K562 (cell line): ENCODE measurements around the gene KAT7. TPM values are rescaled to one million over a fixed set of nuclear protein-coding genes. Genes with fewer than 3 reads are reported as not detected.

ENCODE experiments used
- ATAC-seq: fragments of 200-7000 bp; cut with Tn5 transposase; 3 replicates; pipeline ENCODE4 v1.9.1; 2020; ENCODE audit warnings: moderate library complexity
- BruUV-seq: library from RNA; stranded (reverse); fragments of 400-500 nt; replicated peaks from 2 replicates; lab custom pipeline; 2021; lab: Mats Ljungman, UMichigan
- CTCF ChIA-PET: fragments of 300-600 bp; formaldehyde crosslinking; extraction: SDS; loops from one replicate; lab custom pipeline; 2021; ENCODE audit warnings: low intra/inter-chr PET ratio; lab: Yijun Ruan, JAX
- POLR2A ChIA-PET: fragments of 300-600, 350-650 bp; sonication (Branson Sonifier 250); formaldehyde crosslinking; extraction: SDS; loops from one replicate; lab custom pipeline; 2021; ENCODE audit warnings: antibody characterized with exemption, inconsistent platforms; lab: Yijun Ruan, JAX
- DNase-seq, 4 experiments: peaks; one replicate each; pipeline versions ENCODE4 v3.0.0 to v3.0.0-alpha.2; 2011 to 2018; ENCODE audit warnings: low spot score in 3 of 4, mixed read lengths in 3 of 4; ENCODE audit errors: extremely low read depth in 1 of 4
- FAIRE-seq: peaks from 2 replicates; lab custom pipeline; 2011; peaks lifted over from hg19 to GRCh38; lab: Jason Lieb, UNC
- H2AFZ ChIP-seq: 2 replicates; pipeline ENCODE4 v1.6.0; 2011; ENCODE audit warnings: low read depth, low read length, control low read depth, inconsistent platforms
- H3K27ac ChIP-seq: fragments of 200-600 bp; 3 replicates; pipeline ENCODE4 v1.8.0; 2011; ENCODE audit warnings: low read depth, mild to moderate bottlenecking, control low read depth, inconsistent platforms, low read length, moderate library complexity, mixed read lengths; ENCODE audit errors: extremely low read depth
- H3K27me3 ChIP-seq, 2 experiments: fragments of 300-600 bp in 1 of 2; 2 replicates in 1 of 2; 3 replicates in 1 of 2; pipeline versions ENCODE4 v1.6.0 to v1.8.0; 2011; ENCODE audit warnings: inconsistent platforms in 2 of 2, low read length in 2 of 2, mild to moderate bottlenecking in 1 of 2, mixed read lengths in 1 of 2, moderate library complexity in 1 of 2; ENCODE audit not compliant: control insufficient read depth in 2 of 2, insufficient read depth in 2 of 2
- H3K36me3 ChIP-seq: fragments of 300-600 bp; 3 replicates; pipeline ENCODE4 v1.8.0; 2011; ENCODE audit warnings: mild to moderate bottlenecking, low read length, inconsistent platforms; ENCODE audit not compliant: control insufficient read depth, insufficient read depth
- H3K4me1 ChIP-seq, 2 experiments: fragments of 200-600 bp in 1 of 2; replicated peaks in 1 of 2; 2 replicates in 1 of 2; 3 replicates in 1 of 2; pipeline versions ENCODE4 v1.5.1 to v1.8.0; 2011; ENCODE audit warnings: inconsistent platforms in 2 of 2, low read length in 2 of 2, mild to moderate bottlenecking in 1 of 2, mixed read lengths in 1 of 2, moderate library complexity in 1 of 2; ENCODE audit not compliant: control insufficient read depth in 2 of 2, insufficient read depth in 2 of 2
- H3K4me2 ChIP-seq: 2 replicates; pipeline ENCODE4 v1.6.1; 2011; ENCODE audit warnings: low read length, control low read depth, inconsistent platforms, mixed read lengths; ENCODE audit not compliant: insufficient read depth
- H3K4me3 ChIP-seq: fragments of 200-600 bp; sonication (generic), shearing (Covaris generic); 2 replicates; pipeline ENCODE4 v1.5.1; 2016; ENCODE audit warnings: control low read depth, inconsistent platforms
- H3K79me2 ChIP-seq: fragments of 200-600 bp; 3 replicates; pipeline ENCODE4 v1.8.0; 2011; ENCODE audit warnings: low read length, inconsistent platforms; ENCODE audit not compliant: control insufficient read depth, insufficient read depth
- H3K9ac ChIP-seq, 2 experiments: 2 replicates each; pipeline versions ENCODE4 v1.6.0 to v1.6.1; 2011; ENCODE audit warnings: low read depth in 2 of 2, low read length in 2 of 2, control low read depth in 1 of 2, inconsistent platforms in 1 of 2, mild to moderate bottlenecking in 1 of 2, mixed read lengths in 1 of 2; ENCODE audit not compliant: insufficient read depth in 1 of 2
- H3K9me1 ChIP-seq: one replicate; pipeline ENCODE4 v1.6.0; 2011; ENCODE audit warnings: inconsistent platforms, mild to moderate bottlenecking, low read length, moderate library complexity; ENCODE audit not compliant: control insufficient read depth, insufficient read depth
- H3K9me3 ChIP-seq: replicated peaks from 2 replicates; pipeline ENCODE4 v1.5.1; 2011; ENCODE audit warnings: low read depth, low read length, inconsistent platforms; ENCODE audit not compliant: control insufficient read depth, insufficient read depth
- H4K20me1 ChIP-seq: replicated peaks from 2 replicates; pipeline ENCODE4 v1.6.1; 2011; ENCODE audit warnings: low read length, inconsistent platforms, mixed read lengths; ENCODE audit not compliant: control insufficient read depth, insufficient read depth
- COPS2 ChIP-seq: fragments of 450-650 bp; conservative IDR thresholded peaks from 2 replicates; pipeline ENCODE4 v1.6.1; 2016; ENCODE audit warnings: mild to moderate bottlenecking, moderate library complexity
- HMGN3 ChIP-seq: IDR thresholded peaks from 2 replicates; pipeline ENCODE4 v1.6.1; 2011; ENCODE audit warnings: borderline replicate concordance, low read depth, mild to moderate bottlenecking, mixed read lengths, low read length; ENCODE audit not compliant: insufficient read length; ENCODE audit errors: extremely low read depth
- MTA2 ChIP-seq: fragments of 450-650 bp; IDR thresholded peaks from 2 replicates; pipeline ENCODE4 v1.6.1; 2016; ENCODE audit warnings: low read depth
- MXD1 ChIP-seq: fragments of 250-450 bp; sonication (Bioruptor Pico); IDR thresholded peaks from 2 replicates; pipeline ENCODE4 v1.8.0; 2021; ENCODE audit warnings: borderline replicate concordance, mild to moderate bottlenecking, moderate library complexity; ENCODE audit not compliant: poor library complexity, severe bottlenecking
- SMAD4 ChIP-seq: fragments of 250-450 bp; sonication (Bioruptor Pico); conservative IDR thresholded peaks from 2 replicates; pipeline ENCODE4 v1.8.0; 2021; ENCODE audit warnings: inconsistent platforms, mild to moderate bottlenecking, moderate library complexity
- SMARCE1 ChIP-seq: fragments of 450-650 bp; IDR thresholded peaks from 2 replicates; pipeline ENCODE4 v1.7.1; 2016; ENCODE audit warnings: mild to moderate bottlenecking
- ZBED1 ChIP-seq: IDR thresholded peaks from 2 replicates; pipeline ENCODE4 v1.6.1; 2014
- ZNF445 ChIP-seq: fragments of 250-450 bp; sonication (Bioruptor Pico); IDR thresholded peaks from 2 replicates; pipeline ENCODE4 v1.4.0; 2020; ENCODE audit warnings: low read depth, mild to moderate bottlenecking, moderate library complexity
- WGBS: fragments of 100-300 bp; shearing (Covaris generic); methylation state at CpG from one replicate; pipeline ENCODE4 v1.1.6; 2016; ENCODE audit warnings: low coverage, mixed read lengths; ENCODE audit not compliant: insufficient coverage; ENCODE audit errors: missing lambda C conversion rate; 5-methylcytosine and 5-hydroxymethylcytosine counted together
- in situ Hi-C: fragments of 300-500 bp; cut with MboI; formaldehyde crosslinking; loops from 4 replicates; pipeline ENCODE4 v1.15.0; 2018; ENCODE audit warnings: inconsistent platforms, mixed read lengths
- intact Hi-C: fragments of 100-400 bp; cut with micrococcal nuclease; formaldehyde crosslinking; loops from 2 replicates; pipeline ENCODE4 v1.14.2; 2022
- polyA plus RNA-seq, 8 experiments: library from polyadenylated mRNA; depleted of rRNA in 4 of 8; stranded (reverse) in 5 of 8; unstranded in 3 of 8; fragments of >200 nt; fragmentation: Nextera tagmentation in 2 of 8; fragmentation: Illumina TruSeq in 1 of 8; extraction: Ambion mirVana in 2 of 8; extraction: Trizol in 1 of 8; gene quantifications; 2 replicates each; pipeline versions ENCODE4 v1.2.1 to v1.2.3, GENCODE V29; 2011 to 2014; ENCODE audit warnings: inconsistent platforms in 1 of 8, missing spikeins in 1 of 8
- total RNA-seq, 7 experiments: library from RNA; depleted of rRNA in 6 of 7; stranded (reverse); fragments of >200 nt in 6 of 7; fragmentation: Illumina TruSeq in 2 of 7; extraction: Trizol in 2 of 7; gene quantifications; 2 replicates each; pipeline versions ENCODE4 v1.2.1 to v1.2.3, GENCODE V29; 2011 to 2021; ENCODE audit warnings: low replicate concordance in 1 of 7
- TF ChIP-seq, protein P1 (sequence below), 3 experiments: IDR thresholded peaks in 2 of 3; conservative IDR thresholded peaks in 1 of 3; 2 replicates each; pipeline ENCODE4 v1.5.1; 2011 to 2012; ENCODE audit warnings: low read length in 3 of 3, mild to moderate bottlenecking in 3 of 3, control low read depth in 2 of 3, improper control_type of control experiment in 1 of 3, inconsistent platforms in 1 of 3, low read depth in 1 of 3, mixed read lengths in 1 of 3, moderate library complexity in 1 of 3; ENCODE audit not compliant: insufficient read depth in 2 of 3
- TF ChIP-seq, protein P2 (sequence below): sonication (generic); formaldehyde crosslinking; IDR thresholded peaks from 2 replicates; pipeline ENCODE4 v1.8.0; 2022; ENCODE audit warnings: missing genetic modification reagents, mild to moderate bottlenecking, moderate library complexity, borderline replicate concordance

KAT7 gene
- total and polyA plus RNA-seq, 9 of the 15 experiments (the other 6 are each of a cell fraction or from before 2014, with no cell fraction given): 10.8 to 57.3 (median 34.8) TPM

GRCh38 chr17:49839455-49839854, 51.0 kb downstream of the KAT7 start:
- POLR2A ChIA-PET: interaction anchor here (0.6 to 2.1 kb wide), 3 partner anchors 9 to 75 kb away, joined by 3 to 9 read pairs (median 7); partner anchors contain the start of gene FAM117A

DNA sequence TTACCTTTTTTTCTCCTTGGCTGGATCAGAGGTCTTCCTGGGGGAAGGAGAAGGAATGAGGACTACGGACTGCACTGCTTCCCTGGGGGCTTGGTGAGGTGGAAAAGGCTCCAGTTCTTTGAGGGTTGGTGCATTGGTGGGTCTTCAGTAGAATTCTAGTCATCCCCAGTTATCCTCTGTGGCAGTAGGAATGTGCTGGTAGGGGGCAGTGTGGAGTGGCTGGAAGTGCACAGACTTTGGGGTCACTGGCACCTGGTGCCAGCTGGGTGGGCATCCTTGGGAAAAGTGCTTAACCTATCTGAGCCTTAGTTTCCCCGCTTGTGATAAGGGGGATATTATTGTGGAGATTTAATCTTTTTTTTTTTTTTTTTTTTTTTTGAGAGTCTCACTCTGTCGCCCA, 53.1 kb downstream of the KAT7 start:
- in situ Hi-C loops (no loop called here), intact Hi-C loops (no loop called here)
- Histone ChIP-seq H3K4me2 (no peak overlapping the region), H3K27ac (no peak overlapping the region), H3K36me3 (no peaks in the 10 kb centered on the region), H3K9me1 (peaks cover 4% of the 10 kb centered on the region), H3K4me3 (no peak overlapping the region), H4K20me1 (0 out of 2 replicates have a peak, but pooled peaks cover 2% of the 10 kb centered on the region), H3K9ac (no peak overlapping the region), H3K4me1 (peaks cover 9 to 15% of the 10 kb centered on the region in 2 experiments; a peak in 4 of 5 replicates), H2AFZ (no peak overlapping the region), H3K9me3 (no peaks in the 10 kb centered on the region), H3K79me2 (no peaks in the 10 kb centered on the region), H3K27me3 (no peaks in the 10 kb centered on the region)
- ChIA-PET CTCF (interaction anchor here (0.6 kb wide), 1 partner anchor 271 kb away, joined by 3 read pairs; no protein-coding TSS in a partner anchor), POLR2A (no interaction called here)
- ATAC-seq (no peak), FAIRE-seq (no peak), DNase-seq (no peak)
- no TSS peak for BruUV-seq
- TF ChIP-seq MXD1 (CRISPR knock-in tag) (no peak), MTA2 (no peak), ZBED1 (no peak), HMGN3 (no peak), COPS2 (no peak), SMAD4 (CRISPR knock-in tag) (no peak), ZNF445 (CRISPR knock-in tag) (no peak)
- TF ChIP-seq, protein P1, sequence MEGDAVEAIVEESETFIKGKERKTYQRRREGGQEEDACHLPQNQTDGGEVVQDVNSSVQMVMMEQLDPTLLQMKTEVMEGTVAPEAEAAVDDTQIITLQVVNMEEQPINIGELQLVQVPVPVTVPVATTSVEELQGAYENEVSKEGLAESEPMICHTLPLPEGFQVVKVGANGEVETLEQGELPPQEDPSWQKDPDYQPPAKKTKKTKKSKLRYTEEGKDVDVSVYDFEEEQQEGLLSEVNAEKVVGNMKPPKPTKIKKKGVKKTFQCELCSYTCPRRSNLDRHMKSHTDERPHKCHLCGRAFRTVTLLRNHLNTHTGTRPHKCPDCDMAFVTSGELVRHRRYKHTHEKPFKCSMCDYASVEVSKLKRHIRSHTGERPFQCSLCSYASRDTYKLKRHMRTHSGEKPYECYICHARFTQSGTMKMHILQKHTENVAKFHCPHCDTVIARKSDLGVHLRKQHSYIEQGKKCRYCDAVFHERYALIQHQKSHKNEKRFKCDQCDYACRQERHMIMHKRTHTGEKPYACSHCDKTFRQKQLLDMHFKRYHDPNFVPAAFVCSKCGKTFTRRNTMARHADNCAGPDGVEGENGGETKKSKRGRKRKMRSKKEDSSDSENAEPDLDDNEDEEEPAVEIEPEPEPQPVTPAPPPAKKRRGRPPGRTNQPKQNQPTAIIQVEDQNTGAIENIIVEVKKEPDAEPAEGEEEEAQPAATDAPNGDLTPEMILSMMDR (IDR thresholded peaks at IDR 0.05 in 2 of 3, conservative IDR thresholded peaks at IDR 0.05 in 1 of 3; ENCODE audit: insufficient read depth in 2 of 3, low read depth in 1 of 3, low read length in 3 of 3): peak; percentile 2 to 37 (median 16); a peak in 2 of 6 replicates
- WGBS: 87% methylated on average over 2 of the region's 3 CpGs

More at GRCh38 chr17:49839455-49839854, 51.0 kb downstream of the KAT7 start:
- Histone ChIP-seq H3K79me2 (no peaks in the 10 kb centered on the region), H3K36me3 (peaks cover 2% of the 10 kb centered on the region; the same call in 2 of the 3 replicates), H3K9me3 (no peaks in the 10 kb centered on the region), H3K4me3 (no peak overlapping the region), H3K27me3 (no peaks in the 10 kb centered on the region), H4K20me1 (no peaks in the 10 kb centered on the region), H3K4me1 (peaks cover 9% of the 10 kb centered on the region in 2 experiments; a peak in 4 of 5 replicates), H3K4me2 (no peak overlapping the region), H3K9me1 (peaks cover 4% of the 10 kb centered on the region), H3K9ac (peak overlapping the region in 1 of 2 experiments; percentile 70; a peak in 1 of 4 replicates), H2AFZ (no peak overlapping the region), H3K27ac (no peak overlapping the region)
- intact Hi-C loops (no loop called here), in situ Hi-C loops (no loop called here)
- DNase-seq: no peak
- no peak for TF ChIP-seq SMARCE1
- TF ChIP-seq, protein P2, sequence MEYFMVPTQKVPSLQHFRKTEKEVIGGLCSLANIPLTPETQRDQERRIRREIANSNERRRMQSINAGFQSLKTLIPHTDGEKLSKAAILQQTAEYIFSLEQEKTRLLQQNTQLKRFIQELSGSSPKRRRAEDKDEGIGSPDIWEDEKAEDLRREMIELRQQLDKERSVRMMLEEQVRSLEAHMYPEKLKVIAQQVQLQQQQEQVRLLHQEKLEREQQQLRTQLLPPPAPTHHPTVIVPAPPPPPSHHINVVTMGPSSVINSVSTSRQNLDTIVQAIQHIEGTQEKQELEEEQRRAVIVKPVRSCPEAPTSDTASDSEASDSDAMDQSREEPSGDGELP (CRISPR knock-in tag): 0 out of 2 replicates have a peak, but pooled peaks have one; percentile 21
- CTCF ChIA-PET: no interaction called here
- ATAC-seq: no peak
- 22% methylated on average over 5 of the region's 5 CpGs for WGBS
- no TSS peak for BruUV-seq
- no peak for FAIRE-seq
